ENCODE data around the gene CTBP1.
A peak's percentile ranks its signal among the peaks of the same experiment; 100 is the strongest.

CTBP1 gene

GRCh38 chr4:1291091-1291490 lies 42.2 kb upstream of the CTBP1 start:
- peaks cover 12% of the 10 kb centered on the region for H3K36me3 ChIP-seq (replicated peaks)
- peaks cover 2% of the 10 kb centered on the region; the same call in 1 of the 2 replicates for H3K9me3 ChIP-seq
- no peak for DNase-seq (ENCODE audit: low spot score in 2 of 2)
- H3K4me3 ChIP-seq, result peak overlapping the region; percentile 64
- H3K4me1 ChIP-seq, result peaks cover 13% of the 10 kb centered on the region
- H3K27me3 ChIP-seq (ENCODE audit: low read depth), result no peaks in the 10 kb centered on the region
- in situ Hi-C loops (cut with MboI; ENCODE audit: low sequenced_read_pairs), result no loop called here

- in situ Hi-C loops (cut with MboI; ENCODE audit: low sequenced_read_pairs), result no loop called here
- H3K36me3 ChIP-seq (replicated peaks), result peaks cover 12% of the 10 kb centered on the region
- H3K4me3 ChIP-seq, result peak overlapping the region; percentile 64
- peaks cover 13% of the 10 kb centered on the region for H3K4me1 ChIP-seq
- H3K9me3 ChIP-seq, result peaks cover 2% of the 10 kb centered on the region; the same call in 1 of the 2 replicates
- no peaks in the 10 kb centered on the region for H3K27me3 ChIP-seq (ENCODE audit: low read depth)
- DNase-seq (ENCODE audit: low spot score in 2 of 2), result no peak
These were observed 41.4 kb upstream of the CTBP1 start for GRCh38 chr4:1290165-1290977.

DNA sequence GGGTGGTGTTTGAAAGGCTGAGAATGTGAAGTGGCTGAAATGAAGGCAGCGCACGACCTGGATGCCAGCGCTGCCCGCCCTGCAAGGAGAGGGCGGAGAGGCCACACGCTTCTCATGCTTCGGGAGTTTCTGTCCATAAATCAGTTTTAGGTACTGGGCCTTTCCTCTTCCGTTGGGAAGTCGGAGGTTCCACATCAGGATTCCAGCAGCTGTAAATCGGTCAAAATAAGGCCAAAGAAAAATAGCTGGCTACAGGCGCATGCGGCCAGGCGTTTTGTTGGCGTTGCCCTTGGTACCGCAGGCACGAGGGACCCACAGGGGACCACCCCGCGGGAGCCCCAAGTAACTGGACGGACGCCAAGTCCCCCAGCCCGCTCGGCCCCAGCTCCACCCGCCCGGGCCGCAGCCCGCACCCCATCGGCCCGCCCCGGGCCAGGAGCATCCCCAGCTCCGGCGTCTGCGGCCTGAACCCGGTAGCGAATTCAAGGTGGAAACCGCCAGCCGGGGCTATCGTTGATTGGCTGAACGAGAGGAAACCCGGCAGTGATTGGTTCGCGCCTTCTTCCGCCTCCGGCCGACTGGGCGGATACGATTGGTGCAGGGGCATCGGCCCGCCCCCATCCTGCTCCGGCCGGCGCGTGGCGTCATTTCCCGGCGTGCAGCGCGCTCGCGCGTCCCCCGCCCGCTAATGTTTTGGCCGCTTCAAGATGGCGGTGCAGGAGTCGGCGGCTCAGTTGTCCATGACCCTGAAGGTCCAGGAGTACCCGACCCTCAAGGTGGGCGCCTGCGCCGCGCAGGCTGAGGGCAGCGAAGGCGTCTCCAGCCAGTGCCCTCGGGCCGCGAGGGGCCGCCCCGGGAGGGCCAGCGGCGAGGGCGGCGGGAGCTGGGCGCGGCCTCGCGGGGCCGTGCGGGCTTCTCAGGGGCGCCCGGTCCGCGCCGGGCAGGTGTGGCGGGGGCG lies 40.6 kb upstream of the CTBP1 start, which contains the start of gene MAEA:
Gene MAEA, plus strand, starts transcription at position 685 of the 958 bp plus-strand sequence. Its CDS starts 23 bp downstream, at position 708.
- peaks cover 12% of the 10 kb centered on the region for H3K36me3 ChIP-seq (replicated peaks)
- peak; percentile 91 to 97 for DNase-seq (ENCODE audit: low spot score in 2 of 2)
- no peaks in the 10 kb centered on the region for H3K27me3 ChIP-seq (ENCODE audit: low read depth)
- H3K4me3 ChIP-seq, result peak within 1 kb of the TSS; percentile 64
- H3K4me1 ChIP-seq, result peaks cover 13% of the 10 kb centered on the region
- in situ Hi-C loops (cut with MboI; ENCODE audit: low sequenced_read_pairs), result no loop called here
- peaks cover 2% of the 10 kb centered on the region; the same call in 1 of the 2 replicates for H3K9me3 ChIP-seq

- Histone ChIP-seq H3K36me3 (replicated peaks) (peaks cover 12% of the 10 kb centered on the region), H3K9me3 (peaks cover 2% of the 10 kb centered on the region; the same call in 1 of the 2 replicates), H3K4me3 (peak overlapping the region; percentile 64), H3K4me1 (peaks cover 13% of the 10 kb centered on the region), H3K27me3 (ENCODE audit: low read depth) (no peaks in the 10 kb centered on the region)
- no peak for DNase-seq (ENCODE audit: low spot score in 2 of 2)
- in situ Hi-C loops (cut with MboI; ENCODE audit: low sequenced_read_pairs), result no loop called here
These were observed 39.9 kb upstream of the CTBP1 start for GRCh38 chr4:1288786-1289185.

- H3K4me3 ChIP-seq, result no peak overlapping the region
- peaks cover 2% of the 10 kb centered on the region; the same call in 1 of the 2 replicates for H3K9me3 ChIP-seq
- DNase-seq (ENCODE audit: low spot score in 2 of 2), result no peak
- H3K4me1 ChIP-seq, result peaks cover 3% of the 10 kb centered on the region; the same call in 1 of the 2 replicates
- H3K27me3 ChIP-seq (ENCODE audit: low read depth), result no peaks in the 10 kb centered on the region
- in situ Hi-C loops (cut with MboI; ENCODE audit: low sequenced_read_pairs), result no loop called here
- H3K36me3 ChIP-seq (replicated peaks), result no peaks in the 10 kb centered on the region
These were observed 37.0 kb upstream of the CTBP1 start for GRCh38 chr4:1285790-1286553.

- Histone ChIP-seq H3K9me3 (peaks cover 2% of the 10 kb centered on the region; the same call in 1 of the 2 replicates), H3K27me3 (ENCODE audit: low read depth) (no peaks in the 10 kb centered on the region), H3K4me3 (no peak overlapping the region), H3K36me3 (replicated peaks) (no peaks in the 10 kb centered on the region), H3K4me1 (peaks cover 3% of the 10 kb centered on the region; the same call in 1 of the 2 replicates)
- in situ Hi-C loops (cut with MboI; ENCODE audit: low sequenced_read_pairs), result no loop called here
- no peak for DNase-seq (ENCODE audit: low spot score in 2 of 2)
These were observed 36.3 kb upstream of the CTBP1 start for GRCh38 chr4:1285151-1285789.

DNA sequence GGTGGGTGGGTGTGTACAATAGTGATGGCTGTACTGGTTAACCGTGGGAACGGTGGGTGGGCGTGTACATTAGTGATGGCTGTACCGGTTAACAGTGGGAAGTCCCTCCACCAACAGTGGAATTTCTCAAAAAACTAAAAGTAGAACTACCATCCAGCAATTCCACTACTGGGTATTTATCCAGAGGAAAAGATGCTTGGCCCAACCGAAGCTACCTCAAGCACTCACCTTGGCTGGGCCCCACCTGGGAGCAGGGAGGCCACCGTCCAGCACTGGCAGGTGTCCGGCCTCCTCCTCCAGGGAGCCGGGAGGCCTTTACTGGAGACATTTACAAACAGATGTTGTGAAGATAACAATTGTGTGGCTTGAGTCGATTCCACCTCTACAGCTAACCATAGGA lies 34.8 kb upstream of the CTBP1 start:
- no peaks in the 10 kb centered on the region for H3K27me3 ChIP-seq (ENCODE audit: low read depth)
- no peak overlapping the region for H3K4me3 ChIP-seq
- no peak for DNase-seq (ENCODE audit: low spot score in 2 of 2)
- peaks cover 2% of the 10 kb centered on the region; the same call in 1 of the 2 replicates for H3K9me3 ChIP-seq
- H3K4me1 ChIP-seq, result peaks cover under 1% of the 10 kb centered on the region; the same call in 1 of the 2 replicates
- in situ Hi-C loops (cut with MboI; ENCODE audit: low sequenced_read_pairs), result no loop called here
- H3K36me3 ChIP-seq (replicated peaks), result no peaks in the 10 kb centered on the region

DNA sequence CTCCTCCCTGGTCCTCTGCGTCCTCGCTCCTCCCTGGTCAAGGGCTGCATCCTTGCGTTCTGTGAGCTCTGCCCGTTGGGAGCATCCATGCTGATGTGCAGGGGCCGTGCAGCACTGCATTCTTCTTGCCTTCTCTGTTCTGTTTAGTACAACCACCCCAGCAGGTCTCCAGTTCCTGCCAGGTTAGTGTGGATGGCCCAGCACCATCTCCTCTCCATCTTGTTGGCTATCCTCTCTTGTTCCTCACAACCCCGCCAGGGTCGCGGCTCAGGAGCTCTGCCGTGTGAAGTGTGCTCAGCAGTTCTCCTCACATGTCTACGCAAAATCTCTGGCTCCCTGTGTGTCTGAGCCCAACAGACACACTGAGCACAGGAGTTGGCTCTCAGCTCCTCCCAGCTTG lies 30.3 kb upstream of the CTBP1 start:
- Histone ChIP-seq H3K4me1 (no peaks in the 10 kb centered on the region), H3K4me3 (no peak overlapping the region), H3K27me3 (ENCODE audit: low read depth) (peaks cover 2% of the 10 kb centered on the region; the same call in 1 of the 2 replicates), H3K36me3 (replicated peaks) (no peaks in the 10 kb centered on the region), H3K9me3 (no peaks in the 10 kb centered on the region)
- in situ Hi-C loops (cut with MboI; ENCODE audit: low sequenced_read_pairs), result no loop called here
- no peak for DNase-seq (ENCODE audit: low spot score in 2 of 2)

GRCh38 chr4:1277667-1278665 lies 29.0 kb upstream of the CTBP1 start:
- DNase-seq (ENCODE audit: low spot score in 2 of 2), result no peak
- in situ Hi-C loops (cut with MboI; ENCODE audit: low sequenced_read_pairs), result no loop called here
- no peaks in the 10 kb centered on the region for H3K9me3 ChIP-seq
- H3K4me1 ChIP-seq, result no peaks in the 10 kb centered on the region
- no peaks in the 10 kb centered on the region for H3K36me3 ChIP-seq (replicated peaks)
- H3K4me3 ChIP-seq, result no peak overlapping the region
- H3K27me3 ChIP-seq (ENCODE audit: low read depth), result peaks cover 2% of the 10 kb centered on the region; the same call in 1 of the 2 replicates

GRCh38 chr4:1276984-1277383 lies 28.1 kb upstream of the CTBP1 start:
- H3K36me3 ChIP-seq (replicated peaks), result no peaks in the 10 kb centered on the region

GRCh38 chr4:1274871-1275270 lies 25.9 kb upstream of the CTBP1 start:
- Histone ChIP-seq H3K27me3 (ENCODE audit: low read depth) (peaks cover 2% of the 10 kb centered on the region; the same call in 1 of the 2 replicates), H3K36me3 (replicated peaks) (no peaks in the 10 kb centered on the region), H3K4me1 (no peaks in the 10 kb centered on the region), H3K4me3 (no peak overlapping the region), H3K9me3 (no peaks in the 10 kb centered on the region)
- in situ Hi-C loops (cut with MboI; ENCODE audit: low sequenced_read_pairs), result no loop called here
- DNase-seq (ENCODE audit: low spot score in 2 of 2), result no peak

More at GRCh38 chr4:1276984-1277383, 28.1 kb upstream of the CTBP1 start:
- Histone ChIP-seq H3K4me1 (no peaks in the 10 kb centered on the region), H3K9me3 (no peaks in the 10 kb centered on the region), H3K4me3 (no peak overlapping the region), H3K27me3 (ENCODE audit: low read depth) (peaks cover 2% of the 10 kb centered on the region; the same call in 1 of the 2 replicates)
- DNase-seq (ENCODE audit: low spot score in 2 of 2), result no peak
- in situ Hi-C loops (cut with MboI; ENCODE audit: low sequenced_read_pairs), result no loop called here

- in situ Hi-C loops (cut with MboI; ENCODE audit: low sequenced_read_pairs), result no loop called here
- no peaks in the 10 kb centered on the region for H3K9me3 ChIP-seq
- H3K4me1 ChIP-seq, result no peaks in the 10 kb centered on the region
- no peak for DNase-seq (ENCODE audit: low spot score in 2 of 2)
- H3K27me3 ChIP-seq (ENCODE audit: low read depth), result peaks cover 2% of the 10 kb centered on the region; the same call in 1 of the 2 replicates
- H3K4me3 ChIP-seq, result no peak overlapping the region
- no peaks in the 10 kb centered on the region for H3K36me3 ChIP-seq (replicated peaks)
These were observed 22.8 kb upstream of the CTBP1 start for GRCh38 chr4:1271686-1272085.

Measured in HAP-1 (cell line).